K562 (cell line): ENCODE measurements around the gene SACM1L. TPM values are rescaled to one million over a fixed set of nuclear protein-coding genes. Genes with fewer than 3 reads are reported as not detected.
"Not testable (repeated sequence)": the region's sequence is repeated elsewhere in the genome, so short reads cannot be mapped to it uniquely, and the experiment has no call there.

ENCODE experiments used
- HDAC8 ChIP-seq: fragments of 450-650 bp; IDR thresholded peaks from 2 replicates; pipeline ENCODE4 v1.6.1; 2016; ENCODE audit warnings: mild to moderate bottlenecking, missing genetic modification characterization, moderate library complexity, missing compliant biosample characterization
- IRF9 ChIP-seq: fragments of 450-650 bp; IDR thresholded peaks from 2 replicates; pipeline ENCODE4 v1.6.1; 2016; ENCODE audit warnings: missing biosample characterization, missing genetic modification characterization
- KLF6 ChIP-seq: fragments of 250-450 bp; sonication (Bioruptor Pico); IDR thresholded peaks from 2 replicates; pipeline ENCODE4 v1.4.0; 2020; ENCODE audit warnings: mild to moderate bottlenecking, moderate library complexity, borderline replicate concordance
- MEF2D ChIP-seq: conservative IDR thresholded peaks from 2 replicates; pipeline ENCODE4 v1.6.1; 2016; ENCODE audit warnings: low read depth, missing genetic modification characterization, missing compliant biosample characterization
- NR2C1 ChIP-seq, 2 experiments: fragments of 450-650 bp; IDR thresholded peaks; 2 replicates each; pipeline ENCODE4 v1.6.1; 2017; ENCODE audit warnings: mild to moderate bottlenecking in 2 of 2, antibody characterized with exemption in 1 of 2, inconsistent platforms in 1 of 2, missing compliant biosample characterization in 1 of 2, missing genetic modification characterization in 1 of 2
- NR4A1 ChIP-seq, 2 experiments: fragments of 250-450 bp in 1 of 2; fragments of 450-650 bp in 1 of 2; sonication (Bioruptor Pico) in 1 of 2; IDR thresholded peaks; 2 replicates each; pipeline versions ENCODE4 v1.4.0 to v1.6.1; 2016 to 2020; ENCODE audit warnings: mild to moderate bottlenecking in 2 of 2, missing compliant biosample characterization in 1 of 2, missing genetic modification characterization in 1 of 2, moderate library complexity in 1 of 2
- PTRF ChIP-seq: fragments of 450-650 bp; IDR thresholded peaks from 2 replicates; pipeline ENCODE4 v1.6.1; 2016; ENCODE audit warnings: mild to moderate bottlenecking, missing genetic modification characterization, missing compliant biosample characterization
- PTTG1 ChIP-seq: fragments of 450-650 bp; IDR thresholded peaks from 2 replicates; pipeline ENCODE4 v1.6.1; 2016; ENCODE audit warnings: low read depth, mild to moderate bottlenecking, missing genetic modification characterization, missing compliant biosample characterization
- TEAD1 ChIP-seq, 2 experiments: fragments of 450-650 bp in 1 of 2; sonication (generic) in 1 of 2; formaldehyde crosslinking; IDR thresholded peaks; 2 replicates each; pipeline versions ENCODE4 v1.4.0 to v1.8.0; 2020 to 2022; ENCODE audit warnings: mild to moderate bottlenecking in 2 of 2, missing genetic modification reagents in 1 of 2
- ZNF583 ChIP-seq: fragments of 250-450 bp; sonication (Bioruptor Pico); IDR thresholded peaks from 2 replicates; pipeline ENCODE4 v1.4.0; 2020
- ZNF740 ChIP-seq, 3 experiments: fragments of 200-800 bp in 1 of 3; sonication (Bioruptor generic) in 1 of 3; sonication (generic) in 1 of 3; formaldehyde crosslinking in 1 of 3; IDR thresholded peaks; 2 replicates each; pipeline versions ENCODE4 v1.6.1 to v1.8.0; 2016 to 2022; ENCODE audit warnings: mild to moderate bottlenecking in 2 of 3, missing compliant biosample characterization in 2 of 3, missing genetic modification characterization in 2 of 3, missing genetic modification reagents in 1 of 3
- ZNF76 ChIP-seq: fragments of 250-450 bp; sonication (Bioruptor Pico); IDR thresholded peaks from 2 replicates; pipeline ENCODE4 v1.4.0; 2020; ENCODE audit warnings: mild to moderate bottlenecking, moderate library complexity, borderline replicate concordance
- polyA plus RNA-seq, 8 experiments: library from polyadenylated mRNA; depleted of rRNA in 4 of 8; stranded (reverse) in 5 of 8; unstranded in 3 of 8; fragments of >200 nt; fragmentation: Nextera tagmentation in 2 of 8; fragmentation: Illumina TruSeq in 1 of 8; extraction: Ambion mirVana in 2 of 8; extraction: Trizol in 1 of 8; gene quantifications; 2 replicates each; pipeline versions ENCODE4 v1.2.1 to v1.2.3, GENCODE V29; 2011 to 2014; ENCODE audit warnings: inconsistent platforms in 1 of 8, missing spikeins in 1 of 8
- total RNA-seq, 7 experiments: library from RNA; depleted of rRNA in 6 of 7; stranded (reverse); fragments of >200 nt in 6 of 7; fragmentation: Illumina TruSeq in 2 of 7; extraction: Trizol in 2 of 7; gene quantifications; 2 replicates each; pipeline versions ENCODE4 v1.2.1 to v1.2.3, GENCODE V29; 2011 to 2021; ENCODE audit warnings: low replicate concordance in 1 of 7

SACM1L gene
- total and polyA plus RNA-seq, 9 of the 15 experiments (the other 6 are each of a cell fraction or from before 2014, with no cell fraction given) = 25.7 to 67.2 (median 40.3) TPM

GRCh38 chr3:45685722-45686121 lies 3.5 kb upstream of the SACM1L start (continued):
- TF ChIP-seq ZNF583 (0 out of 2 replicates have a peak, but pooled peaks have one; percentile 55), TEAD1 (CRISPR knock-in tag; IDR thresholded peaks at IDR 0.05) (0 out of 4 replicates have a peak, but pooled peaks of 1 of the 2 experiments have one; percentile 43), IRF9 (tag) (peak; percentile 77), PTTG1 (tag) (peak; percentile 79), ZNF740 (tag; IDR thresholded peaks at IDR 0.05) (0 out of 4 replicates have a peak, but pooled peaks of 1 of the 2 experiments have one; percentile 59), NR2C1 (tag; IDR thresholded peaks at IDR 0.05) (peak; percentile 75), MEF2D (peak; percentile 49; the same call in 1 of the 2 replicates), ZNF76 (CRISPR knock-in tag) (0 out of 2 replicates have a peak, but pooled peaks have one; percentile 47), PTRF (tag) (peak; percentile 46; the same call in 1 of the 2 replicates), HDAC8 (peak; percentile 78; the same call in 1 of the 2 replicates), KLF6 (CRISPR knock-in tag) (0 out of 2 replicates have a peak, but pooled peaks have one; percentile 51), NR4A1 (tag; IDR thresholded peaks at IDR 0.05) (peak; percentile 92)
- not testable (repeated sequence) for TF ChIP-seq ZNF740 (CRISPR knock-in tag; IDR thresholded peaks at IDR 0.05); NR2C1 (IDR thresholded peaks at IDR 0.05); NR4A1 (CRISPR knock-in tag; IDR thresholded peaks at IDR 0.05)
- TF ChIP-seq, all 486 proteins: peak for 24; not testable (repeated sequence) for 462
